Measurements from ENCODE around the gene ARL15. TPM values are rescaled to one million over a fixed set of nuclear protein-coding genes. Genes with fewer than 3 reads are reported as not detected.

The ARL15 gene
- total and polyA plus RNA-seq, 2 of the 8 experiments (the other 6 are each of a cell fraction or from before 2014, with no cell fraction given) = 9.9 to 21.2 TPM

DNA sequence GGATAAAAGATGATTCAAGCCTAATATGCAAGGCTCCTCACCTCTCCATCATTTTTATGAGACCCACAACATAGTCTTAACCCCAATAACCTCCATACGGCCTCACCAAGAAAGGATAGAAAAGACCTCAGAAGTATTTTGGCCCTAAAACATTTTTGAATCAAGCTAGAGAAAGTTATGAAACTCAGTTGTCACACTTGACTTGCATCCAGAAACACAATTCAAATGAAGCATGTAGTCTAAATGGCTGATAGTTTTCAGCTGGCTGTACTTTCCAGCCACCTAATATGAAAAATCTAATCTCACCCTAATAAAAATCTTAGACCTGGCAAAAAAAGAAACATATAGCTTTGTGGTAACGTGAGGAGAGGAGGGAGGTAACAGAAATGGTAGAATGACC, 116.1 kb downstream of the ARL15 start:
- H2BK20ac ChIP-seq (ENCODE audit: low read length) = no peak overlapping the region
- no peak overlapping the region for H2BK12ac ChIP-seq (ENCODE audit: low read depth, low read length)
- H3K4ac ChIP-seq (replicated peaks; ENCODE audit: insufficient read length, low read depth, low read length) = no peak overlapping the region
- H3K79me2 ChIP-seq (ENCODE audit: control insufficient read depth in 1 of 2, insufficient read depth in 2 of 2, low read length in 2 of 2) = peaks cover 0 to 9% of the 10 kb centered on the region in 2 experiments; a peak in 1 of 4 replicates
- H3K36me3 ChIP-seq (ENCODE audit: control insufficient read depth in 2 of 4, insufficient read depth in 4 of 4, low read length in 3 of 4) = no peaks in the 10 kb centered on the region
- no peak for FAIRE-seq
- H4K8ac ChIP-seq (ENCODE audit: extremely low read depth, insufficient read depth, low read length) = no peak overlapping the region
- DNase-seq (ENCODE audit: low read depth in 1 of 2, low spot score in 2 of 2) = no peak
- H2AK5ac ChIP-seq (ENCODE audit: low read depth, low read length) = no peak overlapping the region
- H4K20me1 ChIP-seq (replicated peaks in 1 of 2; ENCODE audit: control insufficient read depth in 1 of 2, insufficient read depth in 2 of 2, low read length in 2 of 2) = no peaks in the 10 kb centered on the region
- no peak overlapping the region for H2BK5ac ChIP-seq (ENCODE audit: low read depth, low read length)
- H3K4me2 ChIP-seq (ENCODE audit: insufficient read depth in 1 of 2, low read depth in 2 of 2, low read length in 2 of 2) = no peak overlapping the region
- no peak overlapping the region for H4K91ac ChIP-seq (replicated peaks; ENCODE audit: insufficient read length, low read length)
- no peak overlapping the region for H3K23ac ChIP-seq (ENCODE audit: insufficient read length)
- CTCF ChIA-PET (ENCODE audit: partially characterized antibody) = interaction anchor here (1.2 to 1.8 kb wide), 4 partner anchors 8 to 101 kb away, joined by 3 to 4 read pairs (median 4); no protein-coding TSS in a partner anchor
- no peak overlapping the region for H3K56ac ChIP-seq (replicated peaks; ENCODE audit: insufficient read length, low read depth, low read length)
- no peak overlapping the region for H3K14ac ChIP-seq (ENCODE audit: insufficient read length)
- H3K18ac ChIP-seq (ENCODE audit: extremely low read depth, low read length) = no peak overlapping the region
- no peak overlapping the region for H2AFZ ChIP-seq (ENCODE audit: low read length)
- H4K5ac ChIP-seq (ENCODE audit: insufficient read length, low read depth, low read length) = no peak overlapping the region
- H3K9me3 ChIP-seq (ENCODE audit: insufficient read depth in 2 of 2, low read depth in 1 of 2, low read length in 1 of 2) = no peaks in the 10 kb centered on the region
- POLR2A ChIA-PET (ENCODE audit: partially characterized antibody) = no interaction called here
- no peaks in the 10 kb centered on the region for H3K27me3 ChIP-seq (replicated peaks in 1 of 4; ENCODE audit: control insufficient read depth in 3 of 4, extremely low read depth in 1 of 4, insufficient read depth in 3 of 4, low read length in 3 of 4)
- H3K9ac ChIP-seq (replicated peaks in 1 of 4; ENCODE audit: extremely low read depth in 1 of 4, low read depth in 3 of 4, low read length in 3 of 4) = no peak overlapping the region
- H3K4me1 ChIP-seq (replicated peaks in 1 of 4; ENCODE audit: control insufficient read depth in 3 of 4, insufficient read depth in 4 of 4, low read length in 3 of 4) = 0 out of 7 replicates have a peak, but pooled peaks cover 0 to 4% (median 0%) of the 10 kb centered on the region in 4 experiments
- no peak overlapping the region for H2BK120ac ChIP-seq (replicated peaks; ENCODE audit: low read depth, low read length)
- no peak overlapping the region for H3K4me3 ChIP-seq (ENCODE audit: extremely low read depth in 1 of 4, insufficient read depth in 2 of 4, low read depth in 3 of 4, low read length in 4 of 4)
- no peaks in the 10 kb centered on the region for H3K23me2 ChIP-seq (ENCODE audit: low read depth, low read length)
- H3K79me1 ChIP-seq (ENCODE audit: low read depth, low read length) = no peaks in the 10 kb centered on the region
- 85% methylated on average over 2 of the region's 2 CpGs; no CpG with 5 or more reads in 1 of the 2 experiments for WGBS, 2 experiments (ENCODE audit: extremely low coverage in 1 of 2, insufficient coverage in 1 of 2, insufficient read length in 1 of 2, insufficient replicate concordance in 2 of 2, low coverage in 1 of 2, low lambda C conversion rate in 2 of 2, missing lambda C conversion rate in 1 of 2)
- no peak overlapping the region for H2BK15ac ChIP-seq (ENCODE audit: low read length)
- no peak overlapping the region for H3K27ac ChIP-seq (ENCODE audit: low read depth, low read length)
- no peak for TF ChIP-seq GTF2F1 (IDR thresholded peaks at IDR 0.05; ENCODE audit: borderline replicate concordance, low read depth, low read length)
- no peak for TF ChIP-seq YY1 (IDR thresholded peaks at IDR 0.05; ENCODE audit: low read depth, low read length)
- TF ChIP-seq BCL11A (IDR thresholded peaks at IDR 0.05; ENCODE audit: low read depth in 2 of 2, low read length in 2 of 2) = no peak
- no peak for TF ChIP-seq PHF8 (conservative IDR thresholded peaks at IDR 0.05; ENCODE audit: low read depth, low read length)
- no peak for TF ChIP-seq BACH1 (IDR thresholded peaks at IDR 0.05; ENCODE audit: low read length)

Measured in H1 (cell line).